GM06990 (cell line): ENCODE measurements around the gene NAV2.

Experiments used
- DNase-seq: peaks from one replicate; pipeline ENCODE4 v3.0.0-alpha.2; 2011; ENCODE audit not compliant: insufficient read length; ENCODE audit errors: extremely low read depth
- H3K27me3 ChIP-seq: replicated peaks from 2 replicates; pipeline ENCODE4 v1.6.0; 2011; ENCODE audit warnings: low read length; ENCODE audit not compliant: control insufficient read depth, insufficient read depth
- H3K36me3 ChIP-seq: 2 replicates; pipeline ENCODE4 v1.5.1; 2011; ENCODE audit warnings: low read length; ENCODE audit not compliant: control insufficient read depth, insufficient read depth
- H3K4me3 ChIP-seq: replicated peaks from 2 replicates; pipeline ENCODE4 v1.5.1; 2011; ENCODE audit warnings: low read depth, mild to moderate bottlenecking, control low read depth, low read length
- TF ChIP-seq, protein P1 (sequence below): IDR thresholded peaks from 2 replicates; pipeline ENCODE4 v1.5.1; 2011; ENCODE audit warnings: low read length, control low read depth, mild to moderate bottlenecking, inconsistent platforms; ENCODE audit not compliant: insufficient read depth, poor library complexity, severe bottlenecking

Gene NAV2

DNA sequence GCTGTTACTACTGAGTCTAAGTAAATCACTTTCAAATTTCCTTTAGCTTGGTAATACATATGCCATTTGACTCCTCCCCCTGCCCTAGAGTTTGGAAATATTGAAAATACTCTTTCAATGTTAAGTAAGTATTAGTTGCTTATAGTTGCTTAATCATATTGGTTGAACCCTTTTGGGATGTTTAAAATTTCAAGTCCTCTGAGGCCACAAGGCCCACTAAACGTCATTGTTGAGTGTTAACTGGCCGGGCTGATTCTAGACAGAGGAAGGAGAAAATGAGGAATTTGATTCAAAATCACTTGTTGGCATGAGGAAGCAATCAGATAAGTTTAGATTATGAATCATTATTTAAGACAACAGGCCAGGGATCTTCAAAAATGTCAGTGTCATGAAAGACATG is 8.5 kb downstream of the NAV2 start:
- DNase-seq = no peak
- Histone ChIP-seq H3K27me3 (no peaks in the 10 kb centered on the region; the same call in 1 of the 2 replicates), H3K36me3 (no peaks in the 10 kb centered on the region), H3K4me3 (no peak overlapping the region)
- TF ChIP-seq, protein P1, sequence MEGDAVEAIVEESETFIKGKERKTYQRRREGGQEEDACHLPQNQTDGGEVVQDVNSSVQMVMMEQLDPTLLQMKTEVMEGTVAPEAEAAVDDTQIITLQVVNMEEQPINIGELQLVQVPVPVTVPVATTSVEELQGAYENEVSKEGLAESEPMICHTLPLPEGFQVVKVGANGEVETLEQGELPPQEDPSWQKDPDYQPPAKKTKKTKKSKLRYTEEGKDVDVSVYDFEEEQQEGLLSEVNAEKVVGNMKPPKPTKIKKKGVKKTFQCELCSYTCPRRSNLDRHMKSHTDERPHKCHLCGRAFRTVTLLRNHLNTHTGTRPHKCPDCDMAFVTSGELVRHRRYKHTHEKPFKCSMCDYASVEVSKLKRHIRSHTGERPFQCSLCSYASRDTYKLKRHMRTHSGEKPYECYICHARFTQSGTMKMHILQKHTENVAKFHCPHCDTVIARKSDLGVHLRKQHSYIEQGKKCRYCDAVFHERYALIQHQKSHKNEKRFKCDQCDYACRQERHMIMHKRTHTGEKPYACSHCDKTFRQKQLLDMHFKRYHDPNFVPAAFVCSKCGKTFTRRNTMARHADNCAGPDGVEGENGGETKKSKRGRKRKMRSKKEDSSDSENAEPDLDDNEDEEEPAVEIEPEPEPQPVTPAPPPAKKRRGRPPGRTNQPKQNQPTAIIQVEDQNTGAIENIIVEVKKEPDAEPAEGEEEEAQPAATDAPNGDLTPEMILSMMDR = no peak

DNA sequence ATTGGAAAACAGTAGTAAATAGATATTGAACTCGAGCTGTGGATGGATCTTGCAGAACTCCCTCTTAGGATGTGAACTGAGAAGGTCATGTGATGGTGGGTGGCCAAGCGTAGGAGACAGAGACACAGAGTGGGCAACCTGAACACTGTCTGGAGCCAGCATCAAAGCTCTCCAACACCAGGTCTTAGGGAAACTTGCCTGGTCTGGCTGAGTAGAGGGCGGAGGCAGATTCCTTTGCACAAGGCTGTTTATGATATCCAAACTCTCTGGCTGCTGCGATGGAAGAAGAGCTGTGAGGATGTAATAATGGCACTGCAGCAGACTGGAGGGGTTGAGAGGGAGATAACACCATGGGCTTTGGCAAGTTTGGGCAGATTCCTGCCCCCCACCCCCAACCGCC is 10.1 kb downstream of the NAV2 start:
- H3K36me3 ChIP-seq = no peaks in the 10 kb centered on the region
- no peak for DNase-seq
- no peak overlapping the region for H3K4me3 ChIP-seq
- TF ChIP-seq, protein P1 = no peak
- no peaks in the 10 kb centered on the region; the same call in 1 of the 2 replicates for H3K27me3 ChIP-seq

DNA sequence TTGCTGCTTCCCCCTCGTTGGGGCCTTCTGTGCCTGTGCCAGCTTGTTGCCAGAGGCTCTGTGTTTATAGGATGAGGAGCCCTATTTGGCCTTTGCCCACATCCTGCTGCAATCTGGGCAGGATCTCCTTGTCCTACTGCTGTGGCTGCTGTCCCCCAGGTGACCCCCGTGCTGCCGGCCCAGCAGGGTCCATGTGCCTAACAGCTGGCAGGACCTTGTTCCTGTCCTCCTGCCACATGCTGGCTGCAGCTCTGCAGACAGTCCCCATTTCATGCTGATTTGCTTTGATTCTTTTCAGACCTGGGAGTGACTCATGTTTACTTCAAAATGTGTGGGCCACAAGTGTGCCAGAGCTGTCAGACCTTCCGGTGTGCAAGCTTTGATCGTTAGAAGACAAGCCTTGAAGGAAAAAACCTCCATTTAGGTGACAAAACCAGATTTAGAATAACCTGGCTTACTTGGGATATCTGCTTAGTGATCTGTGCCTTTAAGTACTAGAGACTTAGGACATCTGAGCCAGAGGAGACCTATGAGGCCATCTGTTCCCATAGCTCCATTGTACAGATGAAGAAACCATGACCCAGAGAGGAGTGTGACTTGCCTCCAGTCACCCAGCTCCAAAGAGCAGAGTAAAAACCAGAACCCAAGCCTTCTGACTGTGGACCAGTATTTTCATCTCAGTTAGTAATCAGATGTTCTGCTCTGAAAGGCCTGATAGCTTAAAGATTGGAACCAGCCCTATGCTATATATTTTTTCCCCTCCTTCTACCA is 11.1 kb downstream of the NAV2 start:
- Histone ChIP-seq H3K27me3 (no peaks in the 10 kb centered on the region; the same call in none of the 2 replicates), H3K36me3 (no peaks in the 10 kb centered on the region), H3K4me3 (no peak overlapping the region)
- TF ChIP-seq, protein P1 = no peak
- no peak for DNase-seq

DNA sequence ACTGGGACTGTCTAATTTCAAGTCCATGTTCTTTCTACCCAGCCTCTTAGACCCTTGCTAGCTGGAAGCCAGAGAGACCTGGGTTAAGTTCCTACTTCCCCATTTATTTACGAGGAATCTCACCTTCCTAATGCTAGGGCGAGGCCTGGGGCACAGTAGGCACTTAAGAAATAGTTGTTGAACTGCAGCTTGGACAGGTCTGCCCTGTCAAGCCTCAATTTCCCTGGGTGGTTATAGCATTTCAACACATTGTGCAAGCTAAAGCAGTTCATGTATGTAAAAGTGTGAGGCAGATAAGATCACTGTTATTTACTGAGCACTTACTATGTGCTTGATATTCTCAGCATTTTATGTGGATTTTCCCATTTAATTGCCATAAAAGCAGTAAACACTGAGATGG is 12.1 kb downstream of the NAV2 start:
- no peak for DNase-seq
- no peak overlapping the region for H3K4me3 ChIP-seq
- H3K36me3 ChIP-seq = no peaks in the 10 kb centered on the region
- TF ChIP-seq, protein P1 = no peak
- no peaks in the 10 kb centered on the region; the same call in none of the 2 replicates for H3K27me3 ChIP-seq

DNA sequence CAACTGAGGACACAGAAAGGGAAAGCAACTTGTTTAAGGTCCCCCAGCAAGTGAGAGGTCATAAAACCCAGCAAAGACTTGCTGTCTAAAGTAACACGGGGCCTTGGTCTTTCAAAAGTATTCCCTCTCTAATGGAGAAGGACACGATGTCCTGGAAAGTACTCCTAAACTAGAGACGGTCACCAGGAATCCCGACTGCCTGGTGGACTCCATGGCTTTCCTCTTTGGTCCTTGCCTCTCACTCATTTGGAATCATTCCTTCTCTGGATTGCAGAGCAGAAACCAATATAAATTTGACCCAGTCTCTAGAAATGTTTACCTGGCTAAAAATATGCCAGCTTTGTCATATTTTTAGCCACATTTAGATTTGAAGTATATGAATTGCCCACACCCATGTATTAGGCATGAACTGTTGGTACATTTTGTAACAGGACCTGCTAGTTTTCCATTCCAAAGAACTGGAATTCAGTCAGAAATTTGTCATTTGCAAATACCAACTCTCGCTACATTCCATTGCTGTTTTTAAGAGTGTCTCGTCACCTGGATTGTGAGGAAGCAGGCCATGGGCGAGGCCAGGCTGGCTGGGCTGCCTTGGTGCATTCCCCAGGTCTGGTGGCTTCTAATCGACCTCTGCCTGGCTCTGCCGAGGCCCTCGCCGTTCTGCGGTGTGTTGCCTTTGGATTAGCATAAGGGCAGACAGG is 12.9 kb downstream of the NAV2 start:
- Histone ChIP-seq H3K36me3 (no peaks in the 10 kb centered on the region), H3K27me3 (no peaks in the 10 kb centered on the region; the same call in none of the 2 replicates), H3K4me3 (no peak overlapping the region)
- TF ChIP-seq, protein P1 = no peak
- no peak for DNase-seq
